Dermis blood vessel endothelial cell (primary cell): ENCODE measurements around the gene KIDINS220. TPM values are rescaled to one million over a fixed set of nuclear protein-coding genes. Genes with fewer than 3 reads are reported as not detected.

Source experiments
- DNase-seq: peaks from one replicate; pipeline ENCODE4 v3.0.0; 2010
- total RNA-seq: library from RNA; depleted of rRNA; stranded (reverse); fragments of >200 nt; gene quantifications from 2 replicates; pipeline ENCODE4 v1.2.3, GENCODE V29; 2014

Gene KIDINS220
- total RNA-seq, 1 donor from 2014 or later, result 69.6 TPM

DNA sequence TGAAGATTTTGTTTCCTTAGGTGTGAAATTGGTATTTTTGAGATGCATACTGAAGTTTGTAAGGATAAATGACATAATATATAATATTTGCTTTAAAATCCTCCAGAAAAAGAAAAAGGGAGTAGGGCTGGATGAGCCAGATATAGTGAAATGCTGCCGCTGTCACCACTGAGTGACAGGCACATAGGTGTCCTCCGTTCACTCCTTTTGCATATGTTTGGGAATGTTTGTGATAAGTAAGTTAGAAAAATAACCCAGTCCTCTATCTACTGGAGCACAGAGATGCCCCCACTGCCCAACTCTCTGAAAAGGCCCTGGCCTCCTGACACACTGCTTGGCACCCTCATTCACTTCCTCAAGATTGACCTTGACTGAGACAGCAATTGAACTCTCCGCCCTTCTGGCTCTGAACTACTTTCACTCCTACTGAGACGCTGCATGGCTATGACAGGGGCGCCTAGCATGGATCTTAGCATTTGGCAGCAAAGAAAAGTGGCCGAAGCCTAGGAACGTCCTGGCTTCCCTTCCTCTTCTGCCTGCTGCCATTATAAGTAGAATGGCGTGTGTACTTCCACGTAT, 145.5 kb downstream of the KIDINS220 start:
- no peak for DNase-seq

GRCh38 chr2:8685697-8686358, 151.6 kb downstream of the KIDINS220 start:
- DNase-seq, result peak; percentile 62

GRCh38 chr2:8684878-8685696, 152.3 kb downstream of the KIDINS220 start:
- peak; percentile 28 for DNase-seq

- peak; percentile 14 for DNase-seq
These were observed 152.9 kb downstream of the KIDINS220 start for GRCh38 chr2:8684540-8684877.

GRCh38 chr2:8682719-8683667, 154.4 kb downstream of the KIDINS220 start:
- peak; percentile 48 for DNase-seq

GRCh38 chr2:8681786-8682692, 155.4 kb downstream of the KIDINS220 start, which contains the start of gene ID2:
ID2 (plus strand) TSS chr2:8682056; CDS start chr2:8682166, 110 bp downstream.
- DNase-seq, result peak; percentile 99

GRCh38 chr2:8680822-8681760, 156.3 kb downstream of the KIDINS220 start:
- peak; percentile 69 for DNase-seq

DNA sequence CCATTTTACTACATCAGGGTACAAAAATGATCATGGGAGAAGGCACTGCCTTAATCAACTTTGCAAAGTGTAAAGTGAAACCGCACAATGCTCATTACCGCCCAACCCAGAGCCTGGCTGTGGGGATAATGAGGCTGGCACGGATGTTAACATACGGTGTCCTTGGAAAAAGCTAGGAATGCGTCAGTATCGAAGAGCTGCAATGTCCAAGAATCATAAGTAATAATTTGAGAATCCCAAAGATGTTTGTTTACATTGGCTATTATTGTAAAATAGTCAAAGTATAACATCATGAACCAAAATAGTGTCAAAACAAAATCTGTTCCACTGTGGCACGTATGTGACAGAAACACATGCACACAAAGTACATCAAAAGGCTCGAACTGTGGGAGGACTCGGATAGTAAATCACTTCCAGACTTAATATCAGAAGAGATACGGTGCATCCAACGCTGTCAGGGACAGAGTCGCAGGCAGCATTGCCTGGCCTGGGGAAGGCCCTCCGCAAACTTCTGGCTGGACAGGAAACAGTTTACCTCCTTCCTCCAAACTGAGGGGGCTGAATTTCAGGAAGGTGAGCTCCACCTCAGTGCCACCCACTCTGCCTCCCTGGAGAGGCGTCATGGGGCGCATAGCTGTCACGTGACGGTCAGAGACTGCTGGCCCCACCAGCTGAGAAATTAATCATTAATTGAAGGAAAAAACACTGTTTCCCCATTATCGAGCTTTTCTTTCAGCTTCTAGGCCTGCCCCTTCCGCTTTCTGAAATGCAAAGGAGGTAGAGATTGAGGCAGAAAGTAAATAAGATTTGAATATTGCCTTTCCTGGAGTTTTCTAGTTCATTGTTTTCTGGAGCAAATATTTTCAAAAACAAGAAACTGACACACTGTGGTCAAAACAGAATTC, 157.3 kb downstream of the KIDINS220 start:
- peak; percentile 66 for DNase-seq

DNA sequence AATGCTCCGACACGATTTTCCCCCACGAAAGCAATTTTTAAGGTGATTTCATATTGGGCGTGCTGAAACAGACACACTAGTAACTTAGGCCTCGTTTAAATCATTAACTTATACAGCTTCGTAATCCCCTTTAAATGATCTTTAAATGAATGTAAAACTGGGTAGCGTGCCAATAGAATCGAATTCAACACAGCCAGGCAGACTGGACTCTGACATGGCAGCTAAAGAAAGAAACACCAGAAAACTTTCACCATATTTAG, 157.9 kb downstream of the KIDINS220 start:
- no peak for DNase-seq

Other genes starting within 250 kb of the KIDINS220 start
- gene ID2, start 155.6 kb downstream of the KIDINS220 start, total RNA-seq, result 31.4 and 68.2 TPM in 2 replicates
- gene MBOAT2, start 166.1 kb upstream of the KIDINS220 start, total RNA-seq, result 14.5 and 15.0 TPM in 2 replicates